HG03045 (cell line): Measurements from ENCODE around the gene CALML3.

Experiments used
- ATAC-seq: cut with Tn5 transposase; IDR thresholded peaks from one replicate; pipeline ENCODE4 v1.9.1; 2021; ENCODE audit warnings: mild to moderate bottlenecking, moderate library complexity; ENCODE audit not compliant: unreplicated experiment

CALML3 gene

DNA sequence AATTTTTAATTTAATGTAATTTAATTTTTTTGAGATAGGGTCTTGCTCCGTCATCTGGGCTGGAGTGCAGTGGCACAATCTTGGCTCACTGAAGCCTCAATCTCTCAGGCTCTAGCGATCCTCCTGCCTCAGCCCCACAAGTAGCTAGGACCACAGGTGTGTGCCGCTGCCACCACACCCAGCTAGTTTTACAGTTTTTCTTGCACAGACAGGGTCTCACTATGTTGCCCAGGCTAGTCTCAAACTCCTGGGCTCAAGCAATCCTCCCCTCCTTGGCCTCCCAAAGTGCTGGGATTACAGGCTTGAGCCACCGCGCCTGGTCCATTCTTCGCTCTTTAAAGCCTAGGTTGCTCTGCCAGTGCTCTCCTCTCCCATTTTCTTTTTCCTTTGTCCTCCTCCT is 12.9 kb downstream of the CALML3 start:
- no peak for ATAC-seq

- no peak for ATAC-seq
Measured at GRCh38 chr10:5538446-5538845, 13.7 kb downstream of the CALML3 start.

DNA sequence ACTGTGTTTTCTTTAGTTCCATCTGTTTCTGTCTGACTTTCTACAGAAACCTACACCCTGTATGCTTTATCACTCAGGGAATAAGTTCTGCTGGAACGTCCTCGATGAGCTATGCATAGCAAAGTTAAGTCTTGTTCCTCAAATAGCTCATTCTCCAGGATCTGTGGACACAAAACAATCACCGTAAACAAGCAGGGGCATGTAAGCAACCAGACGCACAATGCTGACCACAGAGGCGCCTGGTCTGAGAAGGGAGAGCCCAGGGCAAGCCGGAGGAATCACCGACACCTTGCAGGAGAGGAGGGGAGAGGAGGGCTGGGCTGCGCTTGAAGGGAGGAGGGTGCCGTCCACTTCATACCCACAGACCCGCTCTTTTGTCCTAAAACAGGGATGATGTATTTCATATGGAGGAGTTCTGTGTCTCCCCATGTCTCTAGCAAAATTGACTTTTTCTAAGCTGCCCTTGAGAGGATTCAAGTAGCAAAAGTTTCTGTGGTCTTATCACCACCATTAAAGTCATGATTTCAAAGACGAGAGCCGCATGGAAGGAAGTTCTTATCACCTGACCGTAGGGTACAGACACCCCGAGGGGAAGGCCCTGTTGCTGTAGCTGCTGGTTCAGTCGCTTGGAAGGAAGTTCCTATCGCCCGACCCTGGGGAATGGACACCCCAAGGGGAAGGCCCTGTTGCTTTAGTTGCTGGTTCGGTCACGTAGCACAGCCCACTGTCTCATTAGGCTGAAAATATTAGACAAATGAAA is 14.3 kb downstream of the CALML3 start:
- no peak for ATAC-seq

GRCh38 chr10:5540080-5540479 is 15.3 kb downstream of the CALML3 start:
- ATAC-seq, result no peak

GRCh38 chr10:5540891-5541290 is 16.1 kb downstream of the CALML3 start:
- no peak for ATAC-seq

DNA sequence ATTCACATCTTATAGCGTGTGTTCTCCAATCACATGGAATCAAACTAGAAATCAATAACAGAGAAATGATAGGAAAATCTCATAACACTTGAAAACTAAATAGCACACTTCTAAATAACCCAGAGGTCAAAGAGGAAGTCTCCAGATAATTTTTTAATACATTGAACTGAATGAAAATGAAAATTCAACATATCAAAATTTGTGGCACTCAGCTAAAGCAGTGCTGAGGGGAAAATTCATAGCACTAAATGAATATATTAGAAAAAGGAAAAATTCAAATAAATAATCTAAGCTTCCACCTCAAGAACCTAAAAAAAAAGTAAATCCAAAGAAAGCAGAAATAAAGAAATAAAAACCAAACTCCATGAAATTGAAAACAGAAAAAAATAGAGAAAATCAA is 17.3 kb downstream of the CALML3 start:
- no peak for ATAC-seq

DNA sequence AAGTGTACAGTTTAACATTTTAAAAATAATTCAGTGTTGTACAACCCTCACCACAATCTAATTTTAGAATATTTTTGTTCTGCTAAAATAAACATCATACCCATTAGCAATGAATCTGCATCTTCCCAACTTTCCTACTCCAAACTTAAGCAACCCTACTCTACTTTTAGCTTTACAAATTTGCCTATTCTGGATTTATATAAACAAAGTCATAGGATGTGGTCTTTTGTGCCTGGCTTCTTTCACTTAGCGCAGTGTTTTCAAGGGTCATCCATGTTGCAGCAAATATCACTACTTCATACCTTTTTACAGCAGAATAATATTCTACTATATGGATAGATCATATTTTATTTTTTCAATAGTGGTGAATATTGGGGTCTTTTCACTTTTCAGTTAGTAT is 18.9 kb downstream of the CALML3 start:
- no peak for ATAC-seq

DNA sequence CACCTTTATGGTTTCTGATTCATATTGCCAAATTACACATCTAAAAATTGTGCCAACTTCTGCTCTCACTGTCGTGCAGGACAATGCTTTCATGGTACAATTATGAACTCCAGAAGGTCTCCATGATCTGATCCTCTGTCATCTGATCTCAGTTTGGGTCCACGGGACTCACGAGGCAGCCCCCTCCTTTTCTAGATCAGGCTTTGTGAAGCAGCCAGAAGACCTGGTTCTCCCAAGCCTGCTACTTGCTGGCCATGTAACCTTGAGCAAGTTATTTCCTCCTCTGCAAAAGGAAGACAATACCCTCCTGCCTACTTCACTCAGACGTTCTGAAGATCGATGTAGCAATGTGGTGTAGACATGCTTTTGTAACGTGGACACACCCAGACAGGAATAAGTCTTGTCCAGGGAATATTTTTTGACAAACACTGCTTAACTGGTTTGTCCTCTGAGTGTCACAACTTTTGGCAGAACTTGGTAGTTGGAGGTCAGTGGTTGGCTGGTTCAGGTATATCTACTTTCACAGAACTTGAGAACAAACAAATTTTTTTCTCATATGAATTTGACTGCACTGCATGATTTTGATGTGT is 19.6 kb downstream of the CALML3 start:
- ATAC-seq, result no peak

DNA sequence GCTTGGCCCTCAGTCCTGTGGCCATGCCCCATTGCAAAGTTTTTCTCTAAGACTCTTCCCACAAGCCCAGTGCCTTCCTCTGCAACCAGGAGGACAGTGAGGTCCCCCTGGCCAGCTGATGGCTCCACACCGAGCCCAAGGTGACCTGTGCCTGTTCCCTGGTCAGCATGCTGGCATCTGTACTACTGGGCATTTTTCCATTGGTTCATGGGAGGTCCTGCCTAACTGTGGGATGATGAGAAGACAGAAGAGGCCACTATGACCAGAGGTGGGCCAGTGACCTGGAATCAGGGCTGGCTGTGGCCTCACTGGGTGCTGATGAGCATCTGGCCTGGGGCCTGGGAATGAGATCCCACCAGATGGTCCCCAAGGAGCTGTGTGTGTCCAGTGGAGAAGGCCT is 20.2 kb downstream of the CALML3 start:
- ATAC-seq, result no peak

DNA sequence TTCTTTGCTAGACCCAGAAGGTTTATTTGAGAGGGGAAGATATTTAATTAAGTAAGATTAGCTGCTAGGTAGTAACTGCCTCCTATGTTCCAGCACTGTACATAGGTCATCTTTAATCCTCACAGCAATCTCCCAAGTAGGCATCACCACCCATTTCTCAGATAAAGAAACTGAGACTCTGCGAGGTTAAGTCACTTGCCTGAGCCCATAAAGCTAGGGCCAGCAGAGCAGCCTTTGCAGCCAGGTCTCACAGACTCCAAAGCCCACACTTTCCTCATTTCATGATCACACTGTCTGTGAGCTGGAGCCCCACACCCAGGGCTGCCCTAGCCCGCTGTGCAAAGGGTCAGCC is 20.6 kb downstream of the CALML3 start:
- ATAC-seq, result no peak

DNA sequence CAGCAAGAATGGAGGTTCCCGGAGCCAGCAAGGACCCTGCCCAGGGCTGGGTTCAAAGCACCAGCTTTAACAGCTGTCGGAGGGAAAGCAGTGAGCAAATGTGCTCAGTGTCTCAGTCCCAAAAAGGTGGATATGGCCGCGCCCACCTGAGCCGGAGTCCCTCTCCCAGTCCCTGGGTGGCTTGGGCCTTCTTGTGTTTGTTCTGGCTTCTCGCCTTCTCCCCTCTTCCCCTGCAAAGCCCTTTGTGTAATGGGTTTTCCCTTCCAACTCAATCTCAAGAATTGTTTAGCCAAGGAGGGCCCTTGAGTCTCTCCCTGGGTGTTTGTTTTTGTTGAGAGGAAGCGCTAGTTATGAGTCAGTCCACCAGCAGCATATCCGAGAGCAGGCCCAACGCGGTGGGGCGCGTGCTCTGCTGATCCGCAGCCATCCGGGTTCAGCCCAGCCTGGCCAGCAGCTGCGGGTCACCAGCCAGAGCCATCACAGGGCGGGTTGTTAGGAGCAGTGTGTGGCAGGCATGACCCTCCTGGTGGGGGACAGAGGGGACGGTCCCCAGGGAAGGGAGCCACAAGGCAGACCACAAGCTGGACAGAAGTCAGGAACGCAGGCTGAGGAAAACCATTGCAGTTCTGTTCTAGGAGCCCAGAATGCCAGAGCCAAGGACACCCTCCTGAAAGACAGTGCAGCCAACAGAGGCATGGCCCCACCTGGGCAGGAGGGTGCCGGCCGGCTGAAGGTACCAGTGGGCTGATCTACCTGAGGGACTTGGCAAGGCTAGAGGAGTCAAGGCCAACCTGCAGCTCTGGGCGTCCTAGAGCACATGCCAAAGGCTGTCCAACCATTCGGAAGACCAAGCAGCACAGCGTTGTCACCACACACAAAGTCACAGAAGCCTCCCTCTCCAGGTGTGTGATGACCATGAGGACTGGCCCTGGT is 21.3 kb downstream of the CALML3 start:
- no peak for ATAC-seq

DNA sequence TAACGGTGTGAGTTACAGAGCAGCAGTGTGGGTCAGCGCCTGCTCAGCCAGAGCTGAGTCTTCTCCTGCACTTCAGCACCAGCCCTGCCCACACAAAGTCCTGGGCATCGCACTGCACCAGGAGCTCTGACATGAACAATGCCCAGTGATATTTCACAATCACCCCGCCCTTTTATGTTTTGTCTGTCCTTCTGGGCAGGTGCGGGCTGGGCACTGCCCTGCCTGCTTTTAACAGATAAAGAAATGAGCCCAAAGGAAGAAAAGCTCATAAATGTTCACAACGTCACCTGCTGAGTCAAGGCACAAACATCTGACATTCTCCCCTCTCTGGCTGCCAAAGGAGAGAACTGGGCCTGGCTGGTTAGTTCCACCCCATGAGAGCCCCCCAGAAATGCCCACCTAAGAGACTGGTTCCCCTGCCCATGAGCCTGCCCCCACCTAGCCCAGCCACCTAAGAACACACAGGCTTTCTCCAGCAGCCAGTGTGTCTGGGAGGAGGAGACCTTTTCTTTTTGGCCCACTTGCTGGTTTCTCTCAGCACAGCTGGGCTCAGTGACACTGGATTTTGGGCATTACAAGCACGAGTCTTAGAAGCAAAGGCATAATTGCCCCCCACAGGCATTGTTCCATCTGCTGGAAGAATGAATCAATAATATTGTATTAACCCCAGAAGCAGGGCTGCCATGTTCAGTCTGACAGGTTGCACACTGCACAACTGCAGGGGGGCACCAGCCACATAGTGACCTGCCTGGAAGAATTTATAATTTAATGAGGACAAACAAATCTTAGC is 22.3 kb downstream of the CALML3 start:
- no peak for ATAC-seq

- ATAC-seq, result no peak
Measured at GRCh38 chr10:5547681-5547930, 22.8 kb downstream of the CALML3 start.

DNA sequence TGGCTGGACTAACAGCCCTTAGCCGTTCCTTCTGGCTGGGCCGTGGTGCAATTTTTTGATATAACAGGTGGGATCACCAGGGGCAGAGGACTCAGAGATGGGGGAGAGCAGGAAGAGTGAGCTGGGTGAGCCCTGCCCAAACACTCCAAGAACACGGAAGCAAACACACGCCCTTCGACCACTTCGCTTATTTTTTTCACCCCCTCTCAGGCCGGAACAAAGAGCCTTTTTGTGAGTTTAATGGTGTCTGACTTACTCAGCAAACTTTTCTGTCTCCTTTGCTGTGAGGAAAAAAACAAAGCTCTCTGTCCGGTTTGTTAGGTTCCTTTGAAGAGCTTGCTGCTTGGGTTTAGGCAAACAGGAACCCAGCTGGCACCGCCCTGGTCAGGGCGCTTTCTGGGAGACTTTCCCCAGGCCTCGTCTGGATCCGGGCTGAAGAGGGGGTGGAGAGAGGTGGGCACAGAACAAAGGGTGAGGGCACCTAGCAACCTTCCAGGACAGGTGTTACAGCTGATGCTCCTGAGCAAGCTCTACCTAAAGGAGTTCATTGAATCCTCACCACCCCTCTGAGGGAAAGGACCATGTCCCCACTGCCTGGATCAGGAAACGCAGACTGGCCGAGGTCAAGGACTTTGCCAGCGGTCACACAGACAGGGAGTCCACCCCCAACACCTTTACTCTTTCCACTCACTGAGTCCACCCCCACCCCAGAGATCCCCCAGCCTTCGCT is 23.3 kb downstream of the CALML3 start:
- ATAC-seq, result no peak

DNA sequence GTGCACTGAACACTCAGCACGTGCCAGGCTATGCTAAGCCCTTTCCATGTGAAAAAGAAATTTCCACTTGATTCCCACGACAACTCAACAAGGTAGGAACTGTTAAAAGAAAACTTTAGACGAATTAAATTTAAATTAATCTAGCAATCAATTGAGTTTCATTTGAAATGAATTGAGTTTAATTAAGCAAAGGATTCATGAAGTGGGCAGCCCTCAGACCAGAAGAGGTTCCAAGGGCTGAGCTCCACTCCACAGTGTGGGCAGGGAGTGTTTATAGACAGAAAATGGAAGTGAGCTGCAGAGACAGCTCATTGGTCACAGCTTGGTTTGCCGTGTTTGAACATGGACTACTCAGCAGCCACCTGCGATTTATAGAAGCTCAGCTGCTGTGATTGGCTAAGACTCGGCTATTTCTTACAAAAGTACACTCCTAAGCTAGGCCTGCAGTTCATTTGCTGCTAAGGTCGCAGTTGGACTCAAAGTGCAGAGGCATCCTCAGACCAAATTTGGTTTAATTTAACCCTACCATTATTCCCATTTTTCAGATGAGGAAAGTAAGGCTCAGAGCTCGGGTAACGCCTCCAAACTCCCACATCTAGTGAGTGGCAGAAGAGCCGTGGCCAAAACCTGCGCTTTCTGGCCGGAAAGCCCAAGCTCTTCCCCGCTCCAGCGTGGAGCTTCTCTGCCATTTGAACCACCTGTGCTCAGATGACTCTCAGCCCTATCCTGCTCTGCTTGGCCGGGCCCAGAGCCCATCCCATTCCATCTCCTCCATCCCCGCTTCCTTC is 24.9 kb downstream of the CALML3 start:
- no peak for ATAC-seq

DNA sequence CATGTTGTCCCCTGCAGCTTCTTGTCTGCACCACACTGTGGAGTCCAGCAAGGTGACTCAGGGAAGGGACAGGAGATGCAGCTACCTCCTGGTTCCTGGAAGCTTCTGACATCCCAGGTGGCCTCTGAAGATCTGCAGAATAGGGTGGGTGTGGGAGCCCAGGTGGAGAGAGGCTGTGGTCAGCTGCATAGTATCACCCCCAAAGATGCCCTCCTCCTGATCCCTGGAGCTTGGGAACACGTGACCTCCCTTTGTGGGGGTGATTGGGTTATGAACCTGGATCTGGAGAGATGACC is 25.4 kb downstream of the CALML3 start:
- ATAC-seq, result no peak

GRCh38 chr10:5550621-5551530 is 26.1 kb downstream of the CALML3 start:
- ATAC-seq, result no peak

GRCh38 chr10:5551531-5552375 is 27.0 kb downstream of the CALML3 start:
- peak; percentile 42 for ATAC-seq
